Measurements from ENCODE around the gene CIAO1.

- TF ChIP-seq ARNT (IDR thresholded peaks at IDR 0.05) (no peak), ELF4 (IDR thresholded peaks at IDR 0.05) (no peak), BHLHE40 (IDR thresholded peaks at IDR 0.05; ENCODE audit: borderline replicate concordance) (no peak), HDGF (IDR thresholded peaks at IDR 0.05; ENCODE audit: borderline replicate concordance) (no peak), NFRKB (IDR thresholded peaks at IDR 0.05) (no peak)
Observed at GRCh38 chr2:96252526-96252925, 13.5 kb upstream of the CIAO1 start.

All from HEK293T (cell line).